B cell (primary cell): ENCODE results near the gene EGF. TPM values are rescaled to one million over a fixed set of nuclear protein-coding genes. Genes with fewer than 3 reads are reported as not detected.

Source experiments
- ATAC-seq: fragments of 200-7000 bp; cut with Tn5 transposase; one replicate; pipeline ENCODE4 v1.10.0; 2021; ENCODE audit warnings: low read depth, mild to moderate bottlenecking, moderate number of reproducible peaks, moderate library complexity
- CTCF ChIA-PET: fragments of 350-600 bp; sonication (Branson Sonifier 250); formaldehyde crosslinking; loops from one replicate; lab custom pipeline; 2021; ENCODE audit warnings: antibody characterized with exemption, inconsistent platforms; lab: Charles Lee
- POLR2A ChIA-PET: fragments of 350-600 bp; sonication (Branson Sonifier 250); formaldehyde crosslinking; loops from one replicate; lab custom pipeline; 2021; ENCODE audit warnings: antibody characterized with exemption; lab: Charles Lee
- DNase-seq: peaks from one replicate; pipeline ENCODE4 v3.0.0; 2013
- H2AFZ ChIP-seq: 2 replicates; pipeline ENCODE4 v1.6.1; 2012; ENCODE audit warnings: mild to moderate bottlenecking, low read depth, low read length; ENCODE audit not compliant: insufficient read depth, poor library complexity, severe bottlenecking
- H3K27ac ChIP-seq, 2 donors: 1 replicate in 1 of 2; 2 replicates in 1 of 2; pipeline ENCODE4 v1.5.1; 2012 to 2013; ENCODE audit warnings: low read length in 2 of 2, mild to moderate bottlenecking in 2 of 2, moderate library complexity in 1 of 2
- H3K27me3 ChIP-seq, 4 experiments: fragments of 200-600 bp in 1 of 4; sonication (generic) in 1 of 4; replicated peaks in 1 of 4; 1 replicate in 2 of 4; 2 replicates in 2 of 4; pipeline versions ENCODE4 v1.6.1 to v1.7.0; 2013 to 2016; ENCODE audit warnings: low read length in 3 of 4, mild to moderate bottlenecking in 2 of 4, mixed read lengths in 1 of 4, moderate library complexity in 1 of 4; ENCODE audit not compliant: insufficient read depth in 4 of 4, control insufficient read depth in 3 of 4; ENCODE audit errors: control extremely low read depth in 1 of 4
- H3K36me3 ChIP-seq, 2 experiments: replicated peaks in 1 of 2; 1 replicate in 1 of 2; 2 replicates in 1 of 2; pipeline versions ENCODE4 v1.6.1 to v1.7.1; 2013; ENCODE audit warnings: low read length in 1 of 2; ENCODE audit not compliant: insufficient read depth in 2 of 2, control insufficient read depth in 1 of 2; ENCODE audit errors: control extremely low read depth in 1 of 2, extremely low read depth in 1 of 2
- H3K4me1 ChIP-seq, 2 donors: fragments of 200-600 bp in 1 of 2; sonication (generic) in 1 of 2; 1 replicate in 1 of 2; 2 replicates in 1 of 2; pipeline versions ENCODE4 v1.5.1 to v1.6.1; 2013 to 2017; ENCODE audit warnings: low read length in 2 of 2; ENCODE audit not compliant: control insufficient read depth in 2 of 2, insufficient read depth in 2 of 2
- H3K4me2 ChIP-seq: replicated peaks from 2 replicates; pipeline ENCODE3; 2012; ENCODE audit warnings: mild to moderate bottlenecking, low read depth, low read length; ENCODE audit not compliant: poor library complexity, severe bottlenecking
- H3K4me3 ChIP-seq, 5 experiments: fragments of 200-600 bp in 1 of 5; sonication (generic) in 1 of 5; 1 replicate in 3 of 5; 2 replicates in 2 of 5; pipeline versions ENCODE4 v1.5.1 to v1.7.0; 2011 to 2016; ENCODE audit warnings: low read length in 4 of 5, mild to moderate bottlenecking in 4 of 5, low read depth in 2 of 5, control low read depth in 1 of 5, moderate library complexity in 1 of 5; ENCODE audit not compliant: insufficient read depth in 1 of 5; ENCODE audit errors: control extremely low read depth in 1 of 5, extremely low read depth in 1 of 5
- H3K79me2 ChIP-seq: fragments of 200-600 bp; sonication (generic); one replicate; pipeline ENCODE4 v1.6.0; 2016; ENCODE audit warnings: low read length; ENCODE audit not compliant: control insufficient read depth, insufficient read depth
- H3K9ac ChIP-seq: fragments of 200-600 bp; sonication (generic); 2 replicates; pipeline ENCODE4 v1.6.1; 2017; ENCODE audit warnings: mild to moderate bottlenecking, low read length, moderate library complexity
- H3K9me3 ChIP-seq, 3 donors: one replicate each; pipeline versions ENCODE4 v1.6.1 to v1.7.1; 2013; ENCODE audit warnings: low read length in 2 of 3; ENCODE audit not compliant: control insufficient read depth in 2 of 3, insufficient read depth in 1 of 3; ENCODE audit errors: control extremely low read depth in 1 of 3
- H4K20me1 ChIP-seq: 2 replicates; pipeline ENCODE4 v1.6.0; 2012; ENCODE audit warnings: mild to moderate bottlenecking, low read length; ENCODE audit not compliant: insufficient read depth, control insufficient read depth, poor library complexity, severe bottlenecking
- H3K27ac Mint-ChIP-seq: one replicate; pipeline ENCODE4 v1.8.0; 2021; ENCODE audit warnings: mixed read lengths
- H3K27me3 Mint-ChIP-seq: one replicate; pipeline ENCODE4 v1.8.0; 2021; ENCODE audit warnings: mixed read lengths
- H3K4me1 Mint-ChIP-seq: one replicate; pipeline ENCODE4 v1.8.0; 2021; ENCODE audit warnings: mixed read lengths
- H3K4me3 Mint-ChIP-seq: one replicate; pipeline ENCODE4 v1.8.0; 2021; ENCODE audit warnings: mixed read lengths
- H3K9me3 Mint-ChIP-seq: one replicate; pipeline ENCODE4 v1.8.0; 2022; ENCODE audit warnings: mixed read lengths; ENCODE audit not compliant: insufficient read depth
- EZH2 ChIP-seq: IDR thresholded peaks from 2 replicates; pipeline ENCODE4 v1.6.1; 2012; ENCODE audit warnings: borderline replicate concordance, low read depth, mild to moderate bottlenecking, moderate library complexity, low read length; ENCODE audit not compliant: insufficient read depth, poor library complexity, severe bottlenecking
- WGBS: methylation state at CpG from one replicate; pipeline ENCODE4 v1.1.5; 2013; ENCODE audit warnings: missing lambda C conversion rate; ENCODE audit not compliant: insufficient coverage; 5-methylcytosine and 5-hydroxymethylcytosine counted together
- intact Hi-C: fragments of 100-400 bp; cut with micrococcal nuclease; formaldehyde crosslinking; loops from one replicate; pipeline ENCODE4 v1.10.0; 2022
- polyA plus RNA-seq: library from polyadenylated mRNA; depleted of rRNA; stranded (reverse); fragments of >200 nt; gene quantifications from 2 replicates; pipeline ENCODE4 v1.2.3, GENCODE V29; 2012
- total RNA-seq, 2 donors: library from RNA; stranded (reverse); fragments of 120-200 nt in 1 of 2; gene quantifications; 1 replicate in 1 of 2; 2 replicates in 1 of 2; pipeline versions ENCODE4 v1.2.3 to v1.2.4, GENCODE V29; 2013 to 2022
- TF ChIP-seq, protein P1 (sequence below): fragments of 200-600 bp; IDR thresholded peaks from one replicate; pipeline ENCODE4 v1.8.0; 2022; ENCODE audit warnings: antibody characterized with exemption, mild to moderate bottlenecking

EGF gene
- total and polyA plus RNA-seq, 2 donors (not counting 1 experiment from before 2014, with no cell fraction given): not detected

DNA sequence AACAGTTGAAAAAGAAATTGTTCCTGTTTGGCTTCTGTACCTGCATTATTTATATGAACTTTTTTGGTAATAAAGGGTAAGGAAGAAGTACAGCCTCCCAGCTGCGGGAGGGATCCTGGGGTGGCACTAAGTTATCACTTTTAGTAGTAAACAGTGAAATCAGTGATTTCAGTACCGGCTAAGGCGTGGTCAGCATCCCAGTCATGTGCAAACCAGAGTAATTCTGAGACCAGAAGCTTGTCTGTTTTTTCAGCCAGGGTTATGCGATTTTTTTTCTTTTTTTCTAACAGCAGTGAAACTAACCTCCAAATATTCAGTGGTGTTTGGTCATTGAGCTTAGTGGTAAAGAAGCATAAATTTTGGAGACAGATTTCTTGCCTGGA lies 3.3 kb downstream of the EGF start:
- H3K36me3 ChIP-seq: no peaks in the 10 kb centered on the region
- H3K4me2 ChIP-seq: no peak overlapping the region
- ChIA-PET POLR2A (no interaction called here), CTCF (no interaction called here)
- H3K4me1 Mint-ChIP-seq: no peaks in the 10 kb centered on the region
- H3K9me3 ChIP-seq: no peaks in the 10 kb centered on the region
- H4K20me1 ChIP-seq: no peaks in the 10 kb centered on the region
- intact Hi-C loops: no loop called here
- no peaks in the 10 kb centered on the region for H3K9me3 Mint-ChIP-seq
- DNase-seq (no peak), ATAC-seq (no peak)
- 75% methylated on average over 3 of the region's 4 CpGs for WGBS
- H3K4me1 ChIP-seq: no peaks in the 10 kb centered on the region
- peaks cover 0 to 5% (median 2%) of the 10 kb centered on the region in 4 experiments for H3K27me3 ChIP-seq
- H2AFZ ChIP-seq: no peak overlapping the region
- no peak overlapping the region for H3K9ac ChIP-seq
- H3K79me2 ChIP-seq: no peaks in the 10 kb centered on the region
- H3K4me3 ChIP-seq: no peak overlapping the region
- H3K27ac Mint-ChIP-seq: no peak overlapping the region
- TF ChIP-seq, protein P1, sequence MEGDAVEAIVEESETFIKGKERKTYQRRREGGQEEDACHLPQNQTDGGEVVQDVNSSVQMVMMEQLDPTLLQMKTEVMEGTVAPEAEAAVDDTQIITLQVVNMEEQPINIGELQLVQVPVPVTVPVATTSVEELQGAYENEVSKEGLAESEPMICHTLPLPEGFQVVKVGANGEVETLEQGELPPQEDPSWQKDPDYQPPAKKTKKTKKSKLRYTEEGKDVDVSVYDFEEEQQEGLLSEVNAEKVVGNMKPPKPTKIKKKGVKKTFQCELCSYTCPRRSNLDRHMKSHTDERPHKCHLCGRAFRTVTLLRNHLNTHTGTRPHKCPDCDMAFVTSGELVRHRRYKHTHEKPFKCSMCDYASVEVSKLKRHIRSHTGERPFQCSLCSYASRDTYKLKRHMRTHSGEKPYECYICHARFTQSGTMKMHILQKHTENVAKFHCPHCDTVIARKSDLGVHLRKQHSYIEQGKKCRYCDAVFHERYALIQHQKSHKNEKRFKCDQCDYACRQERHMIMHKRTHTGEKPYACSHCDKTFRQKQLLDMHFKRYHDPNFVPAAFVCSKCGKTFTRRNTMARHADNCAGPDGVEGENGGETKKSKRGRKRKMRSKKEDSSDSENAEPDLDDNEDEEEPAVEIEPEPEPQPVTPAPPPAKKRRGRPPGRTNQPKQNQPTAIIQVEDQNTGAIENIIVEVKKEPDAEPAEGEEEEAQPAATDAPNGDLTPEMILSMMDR: no peak
- no peak for TF ChIP-seq EZH2
- H3K27ac ChIP-seq: no peak overlapping the region
- peaks cover 33% of the 10 kb centered on the region for H3K27me3 Mint-ChIP-seq
- no peak overlapping the region for H3K4me3 Mint-ChIP-seq

DNA sequence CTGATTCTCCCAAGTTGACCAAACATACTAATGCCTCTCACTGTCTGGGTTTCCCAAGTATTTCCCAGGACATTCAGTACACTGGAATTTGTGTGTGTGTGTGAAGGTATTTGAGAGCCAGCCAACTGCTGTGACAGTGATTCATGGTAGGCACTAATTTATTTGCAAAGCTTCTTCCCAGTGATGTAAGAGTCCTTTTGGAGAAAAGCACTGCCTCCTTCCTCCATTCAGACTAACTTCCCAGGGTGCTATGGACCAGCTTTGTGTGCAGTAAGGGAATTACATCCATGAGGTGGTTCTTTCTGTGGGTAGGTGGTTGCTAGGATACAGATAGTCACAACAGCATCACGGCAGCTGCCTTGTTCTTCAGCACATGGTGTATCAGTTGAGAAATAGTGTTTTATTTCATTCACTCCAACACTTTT lies 8.7 kb downstream of the EGF start:
- no peaks in the 10 kb centered on the region for H4K20me1 ChIP-seq
- no peaks in the 10 kb centered on the region for H3K36me3 ChIP-seq
- TF ChIP-seq, protein P1: no peak
- TF ChIP-seq EZH2: no peak
- H3K9me3 ChIP-seq: no peaks in the 10 kb centered on the region
- no peak overlapping the region for H3K4me3 ChIP-seq
- Mint-ChIP-seq H3K27ac (no peak overlapping the region), H3K4me3 (no peak overlapping the region), H3K4me1 (no peaks in the 10 kb centered on the region), H3K9me3 (no peaks in the 10 kb centered on the region), H3K27me3 (peaks cover 11% of the 10 kb centered on the region)
- H2AFZ ChIP-seq: no peak overlapping the region
- ATAC-seq (no peak), DNase-seq (no peak)
- no peaks in the 10 kb centered on the region for H3K27me3 ChIP-seq
- no peak overlapping the region for H3K27ac ChIP-seq
- no peak overlapping the region for H3K9ac ChIP-seq
- H3K4me1 ChIP-seq: no peaks in the 10 kb centered on the region
- ChIA-PET POLR2A (interaction anchor here (0.5 kb wide), 1 partner anchor 477 kb away, joined by 3 read pairs; no protein-coding TSS in a partner anchor), CTCF (no interaction called here)
- no CpG with 5 or more reads among the region's 1 CpG for WGBS
- intact Hi-C loops: no loop called here
- no peaks in the 10 kb centered on the region for H3K79me2 ChIP-seq
- H3K4me2 ChIP-seq: no peak overlapping the region
